Bronchus fibroblast of lung (primary cell): Measurements from ENCODE around the gene SKOR2. TPM values are rescaled to one million over a fixed set of nuclear protein-coding genes. Genes with fewer than 3 reads are reported as not detected.

Source experiments
- total RNA-seq: library from RNA; depleted of rRNA; stranded (reverse); fragments of >200 nt; gene quantifications from 2 replicates; pipeline ENCODE4 v1.2.3, GENCODE V29; 2015

The SKOR2 gene, protein sequence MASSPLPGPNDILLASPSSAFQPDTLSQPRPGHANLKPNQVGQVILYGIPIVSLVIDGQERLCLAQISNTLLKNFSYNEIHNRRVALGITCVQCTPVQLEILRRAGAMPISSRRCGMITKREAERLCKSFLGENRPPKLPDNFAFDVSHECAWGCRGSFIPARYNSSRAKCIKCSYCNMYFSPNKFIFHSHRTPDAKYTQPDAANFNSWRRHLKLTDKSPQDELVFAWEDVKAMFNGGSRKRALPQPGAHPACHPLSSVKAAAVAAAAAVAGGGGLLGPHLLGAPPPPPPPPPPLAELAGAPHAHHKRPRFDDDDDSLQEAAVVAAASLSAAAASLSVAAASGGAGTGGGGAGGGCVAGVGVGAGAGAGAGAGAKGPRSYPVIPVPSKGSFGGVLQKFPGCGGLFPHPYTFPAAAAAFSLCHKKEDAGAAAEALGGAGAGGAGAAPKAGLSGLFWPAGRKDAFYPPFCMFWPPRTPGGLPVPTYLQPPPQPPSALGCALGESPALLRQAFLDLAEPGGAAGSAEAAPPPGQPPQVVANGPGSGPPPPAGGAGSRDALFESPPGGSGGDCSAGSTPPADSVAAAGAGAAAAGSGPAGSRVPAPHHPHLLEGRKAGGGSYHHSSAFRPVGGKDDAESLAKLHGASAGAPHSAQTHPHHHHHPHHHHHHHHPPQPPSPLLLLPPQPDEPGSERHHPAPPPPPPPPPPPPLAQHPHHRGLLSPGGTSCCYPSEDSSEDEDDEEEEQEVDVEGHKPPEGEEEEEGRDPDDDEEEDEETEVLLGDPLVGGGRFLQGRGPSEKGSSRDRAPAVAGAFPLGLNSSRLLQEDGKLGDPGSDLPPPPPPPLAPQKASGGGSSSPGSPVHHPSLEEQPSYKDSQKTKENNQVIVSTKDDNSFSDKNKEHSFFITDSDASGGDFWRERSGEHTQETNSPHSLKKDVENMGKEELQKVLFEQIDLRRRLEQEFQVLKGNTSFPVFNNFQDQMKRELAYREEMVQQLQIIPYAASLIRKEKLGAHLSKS
- total RNA-seq: not detected in 2 replicates

DNA sequence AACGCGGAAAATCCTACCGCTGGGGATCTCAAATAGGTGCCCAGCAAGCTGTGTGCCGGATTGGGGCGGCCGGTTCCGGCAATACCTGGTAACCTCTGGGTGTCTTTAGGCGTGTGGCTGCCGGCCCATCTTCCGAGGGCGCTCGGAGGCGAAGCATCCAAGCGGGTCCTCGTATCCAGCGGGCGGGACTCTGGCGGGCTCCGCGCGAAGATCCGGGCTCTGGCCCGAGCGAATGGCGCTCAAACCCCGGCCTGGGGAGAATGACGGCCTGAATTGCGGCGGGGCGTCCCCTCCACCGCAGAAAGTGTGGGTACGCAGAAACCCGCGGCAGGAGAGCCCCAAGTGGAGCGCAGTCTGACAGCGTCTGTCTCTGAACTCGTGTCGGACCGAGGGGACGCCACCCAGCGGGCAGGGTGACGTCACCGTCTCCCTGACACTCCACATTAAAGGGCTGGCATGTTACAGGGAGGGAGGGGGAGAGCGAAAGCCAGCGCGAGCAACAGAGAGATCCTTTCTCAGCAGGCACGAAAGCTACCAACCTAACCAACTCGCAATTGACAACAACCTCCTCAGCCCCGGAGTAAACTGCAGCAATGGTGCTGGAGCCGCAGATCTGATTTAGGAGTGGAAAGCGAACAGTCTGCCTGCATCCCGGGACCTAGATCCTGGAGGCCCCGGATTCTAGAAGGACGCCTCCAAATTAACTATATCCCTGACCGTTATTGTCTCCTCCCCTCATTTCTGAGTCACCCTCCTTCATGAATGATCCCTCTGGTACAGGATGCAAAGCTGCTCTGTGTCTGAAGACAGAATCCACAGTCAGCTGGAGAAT, at the start of gene SKOR2:
Gene SKOR2 (minus strand): TSS at position 372 of the 832 bp plus-strand sequence. CDS start 2,477 bp downstream, outside the sequence.

DNA sequence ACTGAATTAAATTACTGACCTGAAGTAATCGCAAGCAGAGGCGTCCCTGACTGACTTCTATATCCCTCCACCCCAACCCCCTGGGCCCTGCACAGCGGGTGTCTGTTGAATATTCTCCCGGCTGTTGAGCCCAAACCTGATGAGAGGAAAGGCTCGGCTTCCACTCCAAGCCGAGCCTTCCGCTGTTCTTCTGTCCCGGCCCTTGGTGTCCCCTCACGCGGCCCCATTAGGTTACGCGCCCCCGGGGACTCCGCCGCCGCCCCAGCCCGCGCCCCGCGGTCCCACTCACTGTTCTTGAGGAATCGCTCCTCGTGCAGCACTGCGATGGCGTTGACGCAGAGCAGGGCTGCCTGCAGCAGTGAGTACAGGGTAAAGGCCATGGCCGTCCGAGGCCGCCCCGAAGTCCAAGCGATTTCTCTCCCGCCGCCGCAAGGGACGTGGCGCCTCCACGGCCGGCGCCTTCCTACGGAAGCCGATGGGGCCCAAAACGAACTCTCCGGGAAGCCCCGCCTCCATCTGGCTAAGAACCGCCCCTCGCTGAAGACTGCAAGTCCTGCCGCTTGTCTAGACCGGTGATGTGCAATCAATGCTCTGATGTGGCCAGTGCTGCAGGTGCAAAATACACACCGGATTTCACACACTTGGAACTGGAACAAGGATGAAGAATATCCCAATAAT, 75.4 kb downstream of the SKOR2 start, which contains the start of gene IER3IP1:
Gene IER3IP1 (minus strand): TSS at position 467 of the 678 bp plus-strand sequence. CDS start 87 bp downstream, at position 380.

Other genes with a start within 250 kb of the SKOR2 start
- not detected in 2 replicates for gene ELOA2, start 216.0 kb downstream of the SKOR2 start, total RNA-seq
- gene HDHD2, start 101.2 kb downstream of the SKOR2 start, total RNA-seq: 14.3 and 14.9 TPM in 2 replicates
- 12.8 and 17.3 TPM in 2 replicates for gene IER3IP1, start 75.3 kb downstream of the SKOR2 start, total RNA-seq